T-helper 2 cell treated with Interferon-gamma antibody and Interleukin-4, amounts not matched to agents 5 μg/mL and 100 μg/mL, for 36 hours (primary cell): ENCODE results near the gene ADAMTS12.

ENCODE experiments used
- DNase-seq: peaks from one replicate; pipeline ENCODE4 v3.0.0; 2021; ENCODE audit warnings: low spot score
- H3K27ac Mint-ChIP-seq: one replicate; pipeline ENCODE4 v1.8.0; 2021; ENCODE audit warnings: mild to moderate bottlenecking, mixed read lengths
- H3K27me3 Mint-ChIP-seq: one replicate; pipeline ENCODE4 v1.8.0; 2021; ENCODE audit warnings: low read depth, mixed read lengths
- H3K36me3 Mint-ChIP-seq: one replicate; pipeline ENCODE4 v1.8.0; 2021; ENCODE audit warnings: low read depth, mixed read lengths
- H3K4me1 Mint-ChIP-seq: one replicate; pipeline ENCODE4 v1.8.0; 2021; ENCODE audit warnings: low read depth, mixed read lengths
- H3K4me3 Mint-ChIP-seq: one replicate; pipeline ENCODE4 v1.8.0; 2022; ENCODE audit warnings: mild to moderate bottlenecking, moderate library complexity, mixed read lengths
- H3K9me3 Mint-ChIP-seq: one replicate; pipeline ENCODE4 v1.8.0; 2021; ENCODE audit warnings: mixed read lengths

ADAMTS12 gene, protein sequence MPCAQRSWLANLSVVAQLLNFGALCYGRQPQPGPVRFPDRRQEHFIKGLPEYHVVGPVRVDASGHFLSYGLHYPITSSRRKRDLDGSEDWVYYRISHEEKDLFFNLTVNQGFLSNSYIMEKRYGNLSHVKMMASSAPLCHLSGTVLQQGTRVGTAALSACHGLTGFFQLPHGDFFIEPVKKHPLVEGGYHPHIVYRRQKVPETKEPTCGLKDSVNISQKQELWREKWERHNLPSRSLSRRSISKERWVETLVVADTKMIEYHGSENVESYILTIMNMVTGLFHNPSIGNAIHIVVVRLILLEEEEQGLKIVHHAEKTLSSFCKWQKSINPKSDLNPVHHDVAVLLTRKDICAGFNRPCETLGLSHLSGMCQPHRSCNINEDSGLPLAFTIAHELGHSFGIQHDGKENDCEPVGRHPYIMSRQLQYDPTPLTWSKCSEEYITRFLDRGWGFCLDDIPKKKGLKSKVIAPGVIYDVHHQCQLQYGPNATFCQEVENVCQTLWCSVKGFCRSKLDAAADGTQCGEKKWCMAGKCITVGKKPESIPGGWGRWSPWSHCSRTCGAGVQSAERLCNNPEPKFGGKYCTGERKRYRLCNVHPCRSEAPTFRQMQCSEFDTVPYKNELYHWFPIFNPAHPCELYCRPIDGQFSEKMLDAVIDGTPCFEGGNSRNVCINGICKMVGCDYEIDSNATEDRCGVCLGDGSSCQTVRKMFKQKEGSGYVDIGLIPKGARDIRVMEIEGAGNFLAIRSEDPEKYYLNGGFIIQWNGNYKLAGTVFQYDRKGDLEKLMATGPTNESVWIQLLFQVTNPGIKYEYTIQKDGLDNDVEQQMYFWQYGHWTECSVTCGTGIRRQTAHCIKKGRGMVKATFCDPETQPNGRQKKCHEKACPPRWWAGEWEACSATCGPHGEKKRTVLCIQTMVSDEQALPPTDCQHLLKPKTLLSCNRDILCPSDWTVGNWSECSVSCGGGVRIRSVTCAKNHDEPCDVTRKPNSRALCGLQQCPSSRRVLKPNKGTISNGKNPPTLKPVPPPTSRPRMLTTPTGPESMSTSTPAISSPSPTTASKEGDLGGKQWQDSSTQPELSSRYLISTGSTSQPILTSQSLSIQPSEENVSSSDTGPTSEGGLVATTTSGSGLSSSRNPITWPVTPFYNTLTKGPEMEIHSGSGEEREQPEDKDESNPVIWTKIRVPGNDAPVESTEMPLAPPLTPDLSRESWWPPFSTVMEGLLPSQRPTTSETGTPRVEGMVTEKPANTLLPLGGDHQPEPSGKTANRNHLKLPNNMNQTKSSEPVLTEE (N-terminal part only)

DNA sequence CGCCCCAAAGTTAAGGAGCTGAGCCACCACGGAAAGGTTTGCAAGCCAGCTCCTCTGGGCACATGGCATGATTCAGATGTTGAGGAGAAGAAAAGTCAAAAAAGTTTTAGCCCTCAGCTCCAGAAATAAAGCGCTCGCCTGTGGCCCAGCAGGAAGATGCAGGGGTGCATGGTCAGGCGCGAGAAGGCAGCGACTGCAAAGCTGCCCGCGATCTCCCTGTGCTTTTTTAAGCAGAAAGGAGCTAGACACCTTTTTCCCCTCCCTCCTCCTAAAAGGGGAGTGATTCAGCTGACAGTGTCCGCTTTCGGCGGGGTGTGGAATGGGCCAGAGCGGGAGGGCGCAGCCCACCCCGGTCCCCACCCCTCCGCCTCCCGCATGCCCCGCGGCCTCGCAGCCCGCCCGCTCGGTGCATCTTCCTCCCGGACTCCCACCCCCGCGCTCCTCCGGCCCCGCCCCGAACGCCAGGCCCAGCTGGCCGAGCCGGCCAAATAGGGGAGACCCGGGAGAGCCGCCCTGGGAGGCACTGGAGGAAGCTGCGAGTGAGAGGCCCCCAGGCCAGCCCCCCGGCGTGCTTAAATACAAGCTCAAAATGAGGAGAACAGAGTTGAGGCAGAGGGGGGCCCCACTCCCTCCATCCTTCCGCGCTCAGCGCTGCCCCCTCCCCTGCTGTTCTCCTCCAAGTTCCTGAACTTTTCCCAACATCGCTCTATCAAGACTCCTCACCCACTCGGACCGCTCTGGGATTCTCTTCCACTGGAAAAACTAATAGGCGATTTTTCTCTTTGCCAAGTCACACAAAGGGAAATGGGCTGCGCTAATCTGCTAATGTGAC lies at the start of gene ADAMTS12:
ADAMTS12 (minus strand) TSS at position 203 of the 832 bp plus-strand sequence; CDS start at position 69, 134 bp downstream.
- Mint-ChIP-seq H3K36me3 (no peaks in the 10 kb centered on the region), H3K27ac (no peak within 1 kb of the TSS), H3K4me1 (no peaks in the 10 kb centered on the region), H3K9me3 (no peaks in the 10 kb centered on the region), H3K4me3 (no peak within 1 kb of the TSS), H3K27me3 (peaks cover 58% of the 10 kb centered on the region)
- DNase-seq, result no peak

DNA sequence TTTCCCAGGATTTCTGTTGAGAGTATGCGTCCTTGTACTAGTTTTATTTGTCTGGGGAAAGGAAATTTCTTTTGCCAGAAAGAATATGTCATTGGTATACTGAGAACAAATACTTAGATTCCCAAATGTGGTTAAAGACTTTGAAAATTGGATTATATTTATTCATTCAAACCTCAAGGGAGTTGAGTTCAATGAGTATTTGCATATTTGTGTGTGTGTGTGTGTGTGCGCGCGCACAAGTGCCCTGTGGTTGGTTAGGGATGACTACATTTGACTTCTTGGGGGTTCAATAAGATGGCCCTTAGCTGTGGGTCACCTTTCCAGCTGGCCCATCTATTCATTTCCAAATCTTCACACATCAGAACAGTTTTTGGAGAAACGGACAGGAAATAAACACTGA lies 49.3 kb upstream of the ADAMTS12 start:
- Mint-ChIP-seq H3K9me3 (no peaks in the 10 kb centered on the region), H3K27ac (no peak overlapping the region), H3K36me3 (no peaks in the 10 kb centered on the region), H3K4me1 (peaks cover under 1% of the 10 kb centered on the region), H3K4me3 (no peak overlapping the region), H3K27me3 (peaks cover 54% of the 10 kb centered on the region)
- no peak for DNase-seq

DNA sequence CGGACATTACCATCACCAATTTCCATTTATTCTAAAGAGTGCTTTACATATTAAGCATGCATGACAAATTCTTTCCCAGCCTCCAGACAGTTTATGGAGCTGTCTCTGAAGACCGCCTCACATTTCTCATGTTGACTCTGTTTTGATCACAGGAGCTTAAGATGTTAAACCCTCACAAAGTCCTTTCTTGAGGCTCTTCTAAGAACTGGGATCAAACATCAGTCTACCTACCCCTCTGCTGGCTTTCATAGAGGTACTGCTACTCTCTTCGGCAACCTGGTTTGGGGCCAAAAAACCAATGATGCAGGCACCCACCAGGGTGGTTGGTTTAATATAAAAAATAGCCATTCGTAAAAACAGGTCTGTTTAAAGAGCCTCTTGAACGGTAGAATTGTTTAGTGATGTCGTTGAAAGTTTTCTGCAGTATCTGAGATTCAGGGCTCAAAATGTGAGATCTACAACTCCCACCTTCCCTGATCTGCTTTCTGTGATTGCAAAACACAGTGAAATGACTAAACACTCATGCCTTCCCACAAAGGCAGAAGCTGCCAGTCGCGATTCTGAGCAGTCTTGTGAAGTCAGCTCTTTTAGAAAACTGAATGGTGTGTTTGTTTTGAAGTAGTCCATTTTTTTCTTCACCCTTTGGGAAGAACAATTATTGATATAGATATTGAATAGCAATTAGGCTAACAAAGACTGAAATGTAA lies 47.9 kb upstream of the ADAMTS12 start:
- Mint-ChIP-seq H3K36me3 (no peaks in the 10 kb centered on the region), H3K9me3 (no peaks in the 10 kb centered on the region), H3K27ac (no peak overlapping the region), H3K4me3 (no peak overlapping the region), H3K27me3 (peaks cover 57% of the 10 kb centered on the region), H3K4me1 (peaks cover 4% of the 10 kb centered on the region)
- no peak for DNase-seq

DNA sequence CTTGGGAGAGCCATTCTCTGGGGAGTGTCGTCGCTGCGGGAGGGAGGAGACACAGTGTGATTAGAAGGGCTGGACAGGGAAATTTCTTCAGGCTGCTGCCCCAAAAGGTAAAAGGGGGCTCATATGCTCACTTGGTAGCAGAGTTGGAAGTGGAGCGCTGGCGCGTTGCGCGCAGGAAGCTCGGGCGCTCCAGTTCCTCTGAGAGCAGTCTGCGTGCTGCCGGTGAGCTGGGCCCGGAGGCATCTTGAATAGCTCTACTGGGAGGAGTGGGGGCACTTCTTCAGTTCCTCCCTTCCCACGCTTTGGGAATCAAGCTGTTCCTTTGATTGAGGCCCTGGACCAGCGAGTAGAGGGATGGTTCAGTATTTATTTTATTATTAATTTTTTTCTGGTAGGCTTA lies 47.1 kb upstream of the ADAMTS12 start:
- Mint-ChIP-seq H3K36me3 (no peaks in the 10 kb centered on the region), H3K9me3 (no peaks in the 10 kb centered on the region), H3K4me3 (no peak overlapping the region), H3K27ac (no peak overlapping the region), H3K4me1 (peaks cover 4% of the 10 kb centered on the region), H3K27me3 (peaks cover 57% of the 10 kb centered on the region)
- DNase-seq, result no peak

DNA sequence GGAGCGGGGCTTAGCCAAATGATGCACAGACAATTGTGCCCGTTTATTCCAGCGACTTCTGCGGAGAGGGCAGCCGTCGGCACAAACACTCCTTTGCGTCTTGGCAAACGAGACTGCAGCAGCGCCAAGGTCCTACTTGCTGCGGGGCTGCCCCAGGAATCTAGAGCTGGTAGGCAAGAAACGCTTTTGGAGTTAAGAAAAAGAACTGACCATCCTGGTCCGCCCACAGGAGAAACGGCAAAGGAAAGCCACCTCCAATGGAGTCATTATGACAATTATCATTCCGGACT lies 46.7 kb upstream of the ADAMTS12 start:
- peaks cover 4% of the 10 kb centered on the region for H3K4me1 Mint-ChIP-seq
- DNase-seq, result no peak
- no peak overlapping the region for H3K4me3 Mint-ChIP-seq
- no peaks in the 10 kb centered on the region for H3K9me3 Mint-ChIP-seq
- H3K36me3 Mint-ChIP-seq, result no peaks in the 10 kb centered on the region
- no peak overlapping the region for H3K27ac Mint-ChIP-seq
- peaks cover 57% of the 10 kb centered on the region for H3K27me3 Mint-ChIP-seq

DNA sequence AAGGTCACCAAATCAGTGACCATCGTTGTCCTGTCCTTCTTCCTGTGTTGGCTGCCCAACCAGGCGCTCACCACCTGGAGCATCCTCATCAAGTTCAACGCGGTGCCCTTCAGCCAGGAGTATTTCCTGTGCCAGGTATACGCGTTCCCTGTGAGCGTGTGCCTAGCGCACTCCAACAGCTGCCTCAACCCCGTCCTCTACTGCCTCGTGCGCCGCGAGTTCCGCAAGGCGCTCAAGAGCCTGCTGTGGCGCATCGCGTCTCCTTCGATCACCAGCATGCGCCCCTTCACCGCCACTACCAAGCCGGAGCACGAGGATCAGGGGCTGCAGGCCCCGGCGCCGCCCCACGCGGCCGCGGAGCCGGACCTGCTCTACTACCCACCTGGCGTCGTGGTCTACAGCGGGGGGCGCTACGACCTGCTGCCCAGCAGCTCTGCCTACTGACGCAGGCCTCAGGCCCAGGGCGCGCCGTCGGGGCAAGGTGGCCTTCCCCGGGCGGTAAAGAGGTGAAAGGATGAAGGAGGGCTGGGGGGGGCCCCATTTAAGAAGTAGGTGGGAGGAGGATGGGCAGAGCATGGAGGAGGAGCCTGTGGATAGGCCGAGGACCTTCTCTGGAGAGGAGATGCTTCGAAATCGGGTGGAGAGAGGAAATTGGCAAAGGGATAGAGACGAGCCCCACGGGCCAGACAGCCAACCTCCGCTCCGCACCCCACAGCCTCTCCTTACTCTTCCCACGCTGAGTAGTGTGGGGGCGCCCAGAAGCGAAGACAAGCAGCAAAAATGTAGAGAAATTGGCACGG lies 46.1 kb upstream of the ADAMTS12 start:
- Mint-ChIP-seq H3K4me3 (no peak overlapping the region), H3K9me3 (no peaks in the 10 kb centered on the region), H3K36me3 (no peaks in the 10 kb centered on the region), H3K27ac (no peak overlapping the region), H3K27me3 (peaks cover 57% of the 10 kb centered on the region), H3K4me1 (peaks cover 4% of the 10 kb centered on the region)
- DNase-seq, result no peak

DNA sequence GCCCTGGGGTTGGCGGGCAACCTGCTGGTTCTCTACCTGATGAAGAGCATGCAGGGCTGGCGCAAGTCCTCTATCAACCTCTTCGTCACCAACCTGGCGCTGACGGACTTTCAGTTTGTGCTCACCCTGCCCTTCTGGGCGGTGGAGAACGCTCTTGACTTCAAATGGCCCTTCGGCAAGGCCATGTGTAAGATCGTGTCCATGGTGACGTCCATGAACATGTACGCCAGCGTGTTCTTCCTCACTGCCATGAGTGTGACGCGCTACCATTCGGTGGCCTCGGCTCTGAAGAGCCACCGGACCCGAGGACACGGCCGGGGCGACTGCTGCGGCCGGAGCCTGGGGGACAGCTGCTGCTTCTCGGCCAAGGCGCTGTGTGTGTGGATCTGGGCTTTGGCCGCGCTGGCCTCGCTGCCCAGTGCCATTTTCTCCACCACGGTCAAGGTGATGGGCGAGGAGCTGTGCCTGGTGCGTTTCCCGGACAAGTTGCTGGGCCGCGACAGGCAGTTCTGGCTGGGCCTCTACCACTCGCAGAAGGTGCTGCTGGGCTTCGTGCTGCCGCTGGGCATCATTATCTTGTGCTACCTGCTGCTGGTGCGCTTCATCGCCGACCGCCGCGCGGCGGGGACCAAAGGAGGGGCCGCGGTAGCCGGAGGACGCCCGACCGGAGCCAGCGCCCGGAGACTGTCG lies 45.4 kb upstream of the ADAMTS12 start:
- no peak overlapping the region for H3K27ac Mint-ChIP-seq
- H3K27me3 Mint-ChIP-seq, result peaks cover 57% of the 10 kb centered on the region
- DNase-seq, result no peak
- H3K4me1 Mint-ChIP-seq, result peaks cover 4% of the 10 kb centered on the region
- H3K4me3 Mint-ChIP-seq, result no peak overlapping the region
- H3K36me3 Mint-ChIP-seq, result no peaks in the 10 kb centered on the region
- H3K9me3 Mint-ChIP-seq, result no peaks in the 10 kb centered on the region

DNA sequence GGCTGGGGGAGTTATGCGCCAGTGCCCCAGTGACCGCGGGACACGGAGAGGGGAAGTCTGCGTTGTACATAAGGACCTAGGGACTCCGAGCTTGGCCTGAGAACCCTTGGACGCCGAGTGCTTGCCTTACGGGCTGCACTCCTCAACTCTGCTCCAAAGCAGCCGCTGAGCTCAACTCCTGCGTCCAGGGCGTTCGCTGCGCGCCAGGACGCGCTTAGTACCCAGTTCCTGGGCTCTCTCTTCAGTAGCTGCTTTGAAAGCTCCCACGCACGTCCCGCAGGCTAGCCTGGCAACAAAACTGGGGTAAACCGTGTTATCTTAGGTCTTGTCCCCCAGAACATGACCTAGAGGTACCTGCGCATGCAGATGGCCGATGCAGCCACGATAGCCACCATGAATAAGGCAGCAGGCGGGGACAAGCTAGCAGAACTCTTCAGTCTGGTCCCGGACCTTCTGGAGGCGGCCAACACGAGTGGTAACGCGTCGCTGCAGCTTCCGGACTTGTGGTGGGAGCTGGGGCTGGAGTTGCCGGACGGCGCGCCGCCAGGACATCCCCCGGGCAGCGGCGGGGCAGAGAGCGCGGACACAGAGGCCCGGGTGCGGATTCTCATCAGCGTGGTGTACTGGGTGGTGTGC lies 44.7 kb upstream of the ADAMTS12 start, which contains the start of gene RXFP3:
RXFP3 (plus strand) TSS at position 6 of the 636 bp plus-strand sequence; CDS start at position 361, 355 bp downstream.
- no peak for DNase-seq

DNA sequence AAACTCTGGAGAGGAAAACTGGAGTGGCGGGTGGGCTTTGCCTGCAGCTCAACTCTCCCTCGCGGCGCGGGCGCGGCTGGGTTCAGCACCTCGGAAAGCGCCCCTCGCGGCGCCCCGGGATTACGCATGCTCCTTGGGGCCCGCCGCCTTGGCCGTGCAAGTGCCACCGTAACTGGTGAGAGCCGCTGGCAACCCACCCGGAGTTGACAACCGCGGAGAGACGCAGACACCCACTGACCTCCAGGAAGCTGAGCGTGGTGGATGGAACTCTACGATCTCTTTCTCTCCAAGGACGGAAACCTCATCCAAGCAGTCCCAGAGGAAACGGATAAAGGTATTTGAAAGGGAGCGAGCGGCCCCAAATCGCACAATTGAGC lies 44.2 kb upstream of the ADAMTS12 start:
- no peak overlapping the region for H3K4me3 Mint-ChIP-seq
- no peaks in the 10 kb centered on the region for H3K9me3 Mint-ChIP-seq
- peaks cover 4% of the 10 kb centered on the region for H3K4me1 Mint-ChIP-seq
- no peaks in the 10 kb centered on the region for H3K36me3 Mint-ChIP-seq
- peaks cover 51% of the 10 kb centered on the region for H3K27me3 Mint-ChIP-seq
- H3K27ac Mint-ChIP-seq, result no peak overlapping the region
- peak; percentile 43 for DNase-seq

More for the DNA sequence above, 44.7 kb upstream of the ADAMTS12 start, which contains the start of gene RXFP3:
- H3K36me3 Mint-ChIP-seq, result no peaks in the 10 kb centered on the region
- peaks cover 4% of the 10 kb centered on the region for H3K4me1 Mint-ChIP-seq
- peaks cover 51% of the 10 kb centered on the region for H3K27me3 Mint-ChIP-seq
- H3K4me3 Mint-ChIP-seq, result no peak within 1 kb of the TSS
- H3K9me3 Mint-ChIP-seq, result no peaks in the 10 kb centered on the region
- H3K27ac Mint-ChIP-seq, result no peak within 1 kb of the TSS

DNA sequence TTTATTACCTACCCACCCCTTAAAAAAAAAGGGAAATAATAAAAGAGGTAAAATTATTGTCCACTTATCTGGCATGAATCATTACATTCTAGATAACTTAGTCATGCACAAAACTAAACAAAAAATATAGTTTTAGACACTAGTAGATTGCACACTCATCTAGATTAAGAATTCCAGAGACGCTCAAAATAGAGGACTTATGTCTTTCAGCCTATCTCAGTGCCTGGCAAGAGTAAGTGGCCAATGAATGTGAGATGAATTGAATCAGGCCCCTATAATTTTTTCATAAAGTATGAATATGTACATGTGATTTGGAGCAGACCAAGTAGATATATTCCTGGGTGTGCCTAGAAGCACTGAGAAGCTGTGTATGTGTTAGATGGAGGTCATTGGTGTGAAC lies 42.4 kb upstream of the ADAMTS12 start:
- H3K36me3 Mint-ChIP-seq, result no peaks in the 10 kb centered on the region
- no peaks in the 10 kb centered on the region for H3K9me3 Mint-ChIP-seq
- no peak overlapping the region for H3K4me3 Mint-ChIP-seq
- peaks cover 39% of the 10 kb centered on the region for H3K27me3 Mint-ChIP-seq
- H3K27ac Mint-ChIP-seq, result no peak overlapping the region
- no peak for DNase-seq
- H3K4me1 Mint-ChIP-seq, result peaks cover 4% of the 10 kb centered on the region

DNA sequence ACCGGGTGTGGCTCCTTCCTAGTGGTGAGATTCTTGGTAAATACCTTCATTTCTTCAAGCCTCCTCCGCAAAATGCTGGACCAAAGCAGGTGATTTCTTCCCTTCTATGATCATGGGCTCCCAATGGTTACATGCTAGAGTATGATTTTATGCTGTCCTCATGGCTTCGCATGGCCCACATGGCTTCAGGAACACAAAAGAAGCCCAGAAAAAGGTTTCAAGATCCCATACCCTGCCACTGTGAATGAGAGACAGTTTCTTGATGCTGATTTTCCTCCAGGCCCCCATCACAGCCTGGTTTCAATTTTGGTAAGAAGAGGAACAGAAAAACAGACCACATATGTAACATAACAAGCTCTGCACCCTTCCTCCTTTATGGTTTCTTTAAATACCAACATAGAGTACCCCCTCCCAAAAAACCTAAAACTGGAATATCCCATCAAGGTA lies 42.0 kb upstream of the ADAMTS12 start:
- no peaks in the 10 kb centered on the region for H3K36me3 Mint-ChIP-seq
- peaks cover 4% of the 10 kb centered on the region for H3K4me1 Mint-ChIP-seq
- no peak overlapping the region for H3K27ac Mint-ChIP-seq
- no peaks in the 10 kb centered on the region for H3K9me3 Mint-ChIP-seq
- no peak overlapping the region for H3K4me3 Mint-ChIP-seq
- DNase-seq, result no peak
- peaks cover 34% of the 10 kb centered on the region for H3K27me3 Mint-ChIP-seq
